Measurements from ENCODE around the gene TCF12.

Gene TCF12

DNA sequence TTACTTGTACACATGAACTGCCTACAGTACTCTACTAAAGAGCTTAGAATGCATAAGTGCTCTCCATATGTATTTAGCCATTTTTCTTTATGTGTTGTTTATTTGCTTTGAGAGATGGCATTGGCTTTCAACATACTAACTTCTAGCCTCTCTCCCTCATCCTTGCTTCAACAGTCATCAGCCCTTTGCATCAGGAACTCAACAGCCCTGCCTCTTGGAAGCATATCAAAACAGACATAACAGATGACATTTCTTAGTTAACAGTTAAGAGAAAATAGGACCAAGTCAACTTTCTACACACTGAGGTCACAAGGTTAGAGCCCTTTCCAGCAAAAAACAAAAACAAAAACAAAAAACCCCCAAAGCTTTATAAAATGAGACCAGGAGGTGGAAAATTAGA, 145.6 kb downstream of the TCF12 start:
- H3K4me3 ChIP-seq (ENCODE audit: low read length), result no peak overlapping the region
- TF ChIP-seq, protein P1, sequence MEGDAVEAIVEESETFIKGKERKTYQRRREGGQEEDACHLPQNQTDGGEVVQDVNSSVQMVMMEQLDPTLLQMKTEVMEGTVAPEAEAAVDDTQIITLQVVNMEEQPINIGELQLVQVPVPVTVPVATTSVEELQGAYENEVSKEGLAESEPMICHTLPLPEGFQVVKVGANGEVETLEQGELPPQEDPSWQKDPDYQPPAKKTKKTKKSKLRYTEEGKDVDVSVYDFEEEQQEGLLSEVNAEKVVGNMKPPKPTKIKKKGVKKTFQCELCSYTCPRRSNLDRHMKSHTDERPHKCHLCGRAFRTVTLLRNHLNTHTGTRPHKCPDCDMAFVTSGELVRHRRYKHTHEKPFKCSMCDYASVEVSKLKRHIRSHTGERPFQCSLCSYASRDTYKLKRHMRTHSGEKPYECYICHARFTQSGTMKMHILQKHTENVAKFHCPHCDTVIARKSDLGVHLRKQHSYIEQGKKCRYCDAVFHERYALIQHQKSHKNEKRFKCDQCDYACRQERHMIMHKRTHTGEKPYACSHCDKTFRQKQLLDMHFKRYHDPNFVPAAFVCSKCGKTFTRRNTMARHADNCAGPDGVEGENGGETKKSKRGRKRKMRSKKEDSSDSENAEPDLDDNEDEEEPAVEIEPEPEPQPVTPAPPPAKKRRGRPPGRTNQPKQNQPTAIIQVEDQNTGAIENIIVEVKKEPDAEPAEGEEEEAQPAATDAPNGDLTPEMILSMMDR (IDR thresholded peaks at IDR 0.05; ENCODE audit: insufficient read depth, low read depth, low read length, missing control alignments), result no peak
- DNase-seq (ENCODE audit: low read depth), result no peak

DNA sequence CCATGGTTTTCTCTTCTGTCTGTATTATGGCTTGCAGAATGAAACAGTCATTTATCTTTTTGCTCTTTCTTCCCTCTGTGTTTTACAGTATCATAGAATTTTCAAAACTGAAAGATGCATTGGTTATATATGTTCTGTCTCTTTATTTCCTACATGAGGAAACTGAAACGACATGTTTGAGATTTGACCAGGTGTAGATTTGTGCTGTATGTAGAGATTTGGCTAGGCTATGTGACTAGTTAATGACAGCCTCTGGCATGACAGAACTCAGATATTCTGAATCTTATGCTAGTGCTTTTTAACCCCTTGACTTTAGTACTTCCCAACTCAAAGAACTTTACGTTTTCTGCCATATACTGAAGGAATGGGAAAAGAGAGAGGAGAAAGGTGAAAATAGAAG, 151.0 kb downstream of the TCF12 start:
- no peak overlapping the region for H3K4me3 ChIP-seq (ENCODE audit: low read length)
- TF ChIP-seq, protein P1 (IDR thresholded peaks at IDR 0.05; ENCODE audit: insufficient read depth, low read depth, low read length, missing control alignments), result no peak
- DNase-seq (ENCODE audit: low read depth), result no peak

DNA sequence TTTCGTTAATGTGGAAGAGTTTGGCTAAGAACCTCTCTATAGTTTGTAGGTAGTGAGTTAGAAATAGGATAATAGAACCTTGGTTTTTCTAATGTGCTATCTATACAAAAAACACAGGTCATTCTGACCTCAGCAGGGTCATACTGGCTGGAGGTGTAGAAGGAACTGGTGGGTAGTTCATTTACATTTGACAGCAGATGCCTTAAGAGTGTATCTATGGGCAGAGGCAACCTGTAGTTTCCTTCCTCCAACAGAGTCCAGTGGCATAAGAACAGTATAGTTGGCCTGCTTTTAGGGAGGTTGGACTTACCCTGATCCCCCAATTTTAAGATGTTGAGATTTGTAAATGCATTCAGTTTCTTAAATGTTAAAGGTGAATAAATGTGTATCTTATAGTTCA, 152.2 kb downstream of the TCF12 start:
- no peak for DNase-seq (ENCODE audit: low read depth)
- no peak overlapping the region for H3K4me3 ChIP-seq (ENCODE audit: low read length)
- TF ChIP-seq, protein P1 (IDR thresholded peaks at IDR 0.05; ENCODE audit: insufficient read depth, low read depth, low read length, missing control alignments), result no peak

DNA sequence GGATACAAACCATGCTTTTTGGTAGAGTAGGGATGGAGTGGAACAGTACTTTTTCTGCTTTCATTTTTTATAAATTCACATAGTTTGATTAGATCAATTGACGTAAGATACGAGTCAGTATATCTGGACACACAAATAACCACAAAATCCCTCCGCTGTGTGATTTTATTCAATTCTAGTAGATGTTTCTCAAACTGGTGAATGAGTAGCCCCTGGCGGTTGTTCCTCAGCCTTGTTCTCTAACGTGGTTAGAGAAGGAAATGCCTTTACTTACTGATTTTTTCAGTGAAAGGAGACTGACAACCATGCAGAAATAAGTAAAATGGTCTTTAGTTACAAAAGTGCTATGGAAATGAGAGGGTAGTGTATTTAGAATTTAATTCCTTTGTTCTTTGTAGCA, 161.0 kb downstream of the TCF12 start:
- no peak overlapping the region for H3K4me3 ChIP-seq (ENCODE audit: low read length)
- TF ChIP-seq, protein P1 (IDR thresholded peaks at IDR 0.05; ENCODE audit: insufficient read depth, low read depth, low read length, missing control alignments), result no peak
- no peak for DNase-seq (ENCODE audit: low read depth)

DNA sequence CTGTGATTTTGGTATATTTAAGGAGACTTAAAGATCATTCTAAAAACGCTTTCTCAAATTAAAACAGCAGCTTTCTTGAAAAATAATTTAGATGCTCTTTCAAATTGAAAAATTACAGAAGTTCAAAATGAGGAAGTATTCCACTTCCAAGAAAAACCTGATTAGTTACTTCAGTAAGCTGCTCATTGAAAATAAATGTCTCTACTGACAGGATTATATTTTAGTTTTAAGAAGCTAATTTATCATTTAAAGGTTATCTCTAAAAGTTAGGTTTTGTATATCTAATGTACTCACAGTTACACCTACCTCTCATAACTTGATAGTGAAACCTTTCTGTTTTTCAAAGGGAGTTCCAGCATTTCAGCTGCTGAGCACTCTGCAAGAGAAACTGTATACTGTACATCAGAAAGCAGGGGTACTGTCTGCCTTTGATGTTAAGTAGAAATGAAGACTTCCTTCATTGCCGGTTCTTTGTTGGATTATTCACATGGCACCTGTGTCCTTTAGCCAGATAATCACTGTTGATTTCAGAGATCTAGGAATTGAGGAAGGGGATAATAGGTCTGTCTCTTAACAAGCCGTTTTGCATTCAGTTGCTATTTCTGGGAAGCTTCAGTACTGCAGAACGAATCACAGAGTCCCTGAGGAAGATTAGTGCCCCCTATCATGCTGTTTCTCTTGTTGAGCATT, 161.6 kb downstream of the TCF12 start:
- H3K4me3 ChIP-seq (ENCODE audit: low read length), result no peak overlapping the region
- TF ChIP-seq, protein P1 (IDR thresholded peaks at IDR 0.05; ENCODE audit: insufficient read depth, low read depth, low read length, missing control alignments), result no peak
- DNase-seq (ENCODE audit: low read depth), result no peak

DNA sequence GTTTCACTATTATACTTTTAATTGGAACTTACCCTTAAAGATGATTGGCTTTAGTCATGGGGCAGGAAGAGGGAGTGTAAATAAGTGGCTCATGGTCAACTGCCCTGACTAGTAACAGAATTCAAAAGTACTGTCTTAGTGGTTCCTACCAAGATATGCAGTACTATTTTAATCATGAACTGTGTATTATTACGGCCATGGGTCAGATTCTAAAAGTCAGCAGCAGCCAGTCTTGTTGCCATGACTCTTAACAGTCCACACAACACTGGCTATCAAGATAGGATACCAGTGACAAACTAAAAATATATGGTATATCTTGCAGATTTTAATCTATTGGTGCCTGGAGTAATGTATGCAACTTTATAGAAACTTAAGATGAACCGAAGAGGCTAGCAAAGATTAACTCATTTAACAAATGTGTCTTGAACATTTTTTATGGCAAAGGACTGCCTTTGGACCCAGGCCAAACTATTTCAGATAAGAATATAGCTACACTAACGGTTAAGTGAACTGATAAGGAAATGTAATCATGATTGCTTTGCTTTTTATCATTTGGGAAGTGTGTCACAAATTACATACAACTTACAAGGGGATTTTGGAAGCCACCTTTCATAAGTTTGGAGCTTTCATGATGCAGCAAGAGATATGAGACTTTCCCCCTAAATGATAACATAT, 163.7 kb downstream of the TCF12 start:
- TF ChIP-seq, protein P1 (IDR thresholded peaks at IDR 0.05; ENCODE audit: insufficient read depth, low read depth, low read length, missing control alignments), result no peak
- DNase-seq (ENCODE audit: low read depth), result peak; percentile 10
- H3K4me3 ChIP-seq (ENCODE audit: low read length), result no peak overlapping the region

DNA sequence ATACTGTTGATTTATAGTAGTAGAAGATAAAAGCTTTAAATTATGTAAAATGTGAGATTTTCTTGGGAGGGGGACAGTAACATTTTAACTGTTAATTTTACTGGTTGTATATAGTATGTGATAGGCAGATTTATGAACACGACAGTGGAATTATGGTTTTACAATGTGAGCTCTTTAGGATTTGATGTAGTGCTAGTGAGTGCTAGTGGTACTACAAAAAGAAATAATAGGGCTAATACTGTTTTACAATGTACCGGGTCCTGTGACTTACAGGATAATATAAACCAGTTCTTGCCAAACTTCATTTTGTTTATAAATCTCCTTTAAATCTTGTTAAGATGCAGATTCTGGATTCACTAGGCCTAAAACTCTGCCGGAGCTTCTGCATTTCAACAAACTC, 165.7 kb downstream of the TCF12 start:
- TF ChIP-seq, protein P1 (IDR thresholded peaks at IDR 0.05; ENCODE audit: insufficient read depth, low read depth, low read length, missing control alignments), result no peak
- DNase-seq (ENCODE audit: low read depth), result no peak
- H3K4me3 ChIP-seq (ENCODE audit: low read length), result no peak overlapping the region

Data from epithelial cell of esophagus (primary cell).